NCI-H526 treated with DMSO at 0.1 percent for 48 hours (cell line): ENCODE measurements around the gene MYO16.
"Not testable (repeated sequence)": the region's sequence is repeated elsewhere in the genome, so short reads cannot be mapped to it uniquely, and the experiment has no call there.

Experiments used
- DNase-seq: peaks from one replicate; lab custom pipeline; 2025; lab: John Stamatoyannopoulos, UW

Gene MYO16

GRCh38 chr13:108895220-108895704 is 265.9 kb downstream of the MYO16 start:
- DNase-seq: peak; percentile 32

DNA sequence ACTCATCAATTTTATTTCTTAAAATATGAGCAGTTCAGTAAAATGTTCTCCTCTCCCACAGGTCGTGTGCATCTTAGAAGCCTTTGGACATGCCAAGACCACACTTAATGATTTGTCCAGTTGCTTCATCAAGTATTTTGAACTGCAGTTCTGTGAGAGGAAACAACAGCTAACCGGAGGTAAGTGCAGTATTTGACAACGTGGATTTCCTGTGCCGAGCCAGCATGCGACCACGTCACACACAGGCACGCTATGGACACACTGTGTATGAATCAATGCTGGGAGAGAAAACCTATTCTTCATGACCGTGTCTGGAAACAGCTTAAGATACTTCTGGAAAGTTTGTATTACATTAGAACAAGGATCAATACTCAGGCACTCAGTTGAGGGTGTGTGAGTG is 268.5 kb downstream of the MYO16 start:
- no peak for DNase-seq

DNA sequence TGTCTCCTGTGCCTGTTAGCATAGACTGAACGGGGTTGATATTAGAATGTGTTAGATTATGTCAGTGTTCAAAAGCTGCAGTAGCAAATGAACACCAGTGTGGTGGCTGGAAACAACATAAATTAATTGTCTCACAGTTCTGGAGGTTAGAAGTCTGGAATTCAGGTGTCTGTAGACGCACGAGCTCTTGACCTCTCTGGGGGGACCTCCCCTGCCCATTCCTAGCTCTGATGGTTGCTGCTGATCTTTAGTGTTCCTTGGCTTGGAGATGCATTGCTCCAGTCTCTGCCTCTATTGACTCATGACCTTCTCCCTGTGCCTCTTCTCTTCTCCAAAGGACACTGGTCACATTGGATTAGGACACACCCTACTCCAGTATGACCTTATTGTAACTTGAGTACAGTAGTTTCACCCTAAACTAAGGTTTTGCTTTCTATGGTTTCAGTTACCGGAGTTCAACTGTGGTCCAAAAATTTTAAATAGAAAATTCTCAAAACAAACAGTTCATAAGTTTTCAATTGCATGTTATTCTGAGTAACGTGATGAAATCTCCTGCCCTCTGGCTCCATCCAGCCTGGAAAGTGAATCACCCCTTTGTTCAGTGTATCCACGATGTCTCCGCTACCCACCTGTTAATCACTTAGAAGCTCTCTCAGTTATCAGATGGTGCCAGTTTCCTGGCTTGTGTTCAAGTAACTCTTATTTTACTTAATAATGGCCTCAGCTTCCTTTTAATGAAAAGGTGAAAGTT is 273.2 kb downstream of the MYO16 start:
- DNase-seq: no peak

GRCh38 chr13:108903613-108904012 is 274.2 kb downstream of the MYO16 start:
- DNase-seq: no peak

- no peak for DNase-seq
Measured at GRCh38 chr13:108911807-108912206, 282.4 kb downstream of the MYO16 start.

- not testable (repeated sequence) for DNase-seq
Measured at GRCh38 chr13:108913731-108914130, 284.3 kb downstream of the MYO16 start.

- DNase-seq: no peak
Measured at GRCh38 chr13:108915095-108915633, 285.8 kb downstream of the MYO16 start.

DNA sequence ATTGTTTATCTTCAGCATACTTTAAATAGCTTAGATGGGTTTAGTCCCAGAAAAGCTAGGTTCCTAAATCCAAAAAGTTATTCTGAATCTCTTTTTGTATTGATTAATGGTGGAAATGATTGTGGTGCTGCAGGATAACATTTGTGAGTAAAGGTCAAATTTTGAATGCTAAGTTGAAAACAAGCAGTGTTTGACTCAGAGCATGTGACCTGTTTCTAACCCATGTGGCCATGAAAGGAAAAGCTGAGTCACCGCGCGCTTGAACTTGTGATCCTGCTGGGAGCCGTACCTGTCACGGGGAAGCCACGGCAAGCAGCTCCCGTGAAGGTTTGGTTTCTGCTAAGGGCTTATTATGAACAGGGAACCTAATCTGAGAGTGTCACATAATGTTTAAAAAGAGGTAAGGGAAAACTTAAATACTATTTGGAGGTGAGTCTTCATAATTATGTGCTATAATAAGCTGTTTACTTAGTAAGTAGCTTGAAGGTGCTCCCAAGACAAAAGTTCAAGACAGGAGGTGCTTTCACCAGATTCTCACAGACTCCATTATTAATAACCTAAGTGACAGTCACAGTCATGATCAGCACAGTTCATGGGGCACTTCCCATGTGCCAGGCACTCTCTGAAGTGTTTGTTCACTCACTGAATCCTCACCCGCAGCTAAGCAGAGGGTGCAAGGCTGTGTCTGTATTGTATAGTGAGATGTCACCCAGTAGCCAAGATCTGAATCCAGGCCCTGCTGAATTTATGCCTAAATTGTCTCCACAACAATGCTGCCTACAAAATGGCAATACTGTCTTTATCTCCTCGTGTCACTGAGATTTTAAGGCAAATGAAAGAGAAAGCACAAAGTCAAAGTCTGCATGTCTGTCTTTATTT is 286.5 kb downstream of the MYO16 start:
- DNase-seq: no peak

DNA sequence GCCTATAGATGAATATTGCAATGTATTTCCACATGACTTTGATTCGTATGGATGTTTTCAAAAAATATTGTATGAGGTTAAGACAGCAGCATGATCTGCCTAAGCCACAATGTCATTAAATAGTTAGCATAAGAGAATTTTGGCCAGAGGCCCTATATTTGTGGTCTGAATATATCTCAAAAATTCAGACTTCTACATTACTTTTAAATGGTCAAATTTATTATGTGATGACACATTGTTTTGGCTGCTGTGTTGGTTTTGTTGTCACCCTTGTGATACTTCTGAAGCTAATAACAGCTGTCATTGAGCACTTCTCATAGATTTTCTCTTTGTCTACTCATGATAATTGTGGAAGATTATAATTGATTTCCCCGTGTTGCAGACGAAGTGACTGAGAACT is 288.2 kb downstream of the MYO16 start:
- no peak for DNase-seq

DNA sequence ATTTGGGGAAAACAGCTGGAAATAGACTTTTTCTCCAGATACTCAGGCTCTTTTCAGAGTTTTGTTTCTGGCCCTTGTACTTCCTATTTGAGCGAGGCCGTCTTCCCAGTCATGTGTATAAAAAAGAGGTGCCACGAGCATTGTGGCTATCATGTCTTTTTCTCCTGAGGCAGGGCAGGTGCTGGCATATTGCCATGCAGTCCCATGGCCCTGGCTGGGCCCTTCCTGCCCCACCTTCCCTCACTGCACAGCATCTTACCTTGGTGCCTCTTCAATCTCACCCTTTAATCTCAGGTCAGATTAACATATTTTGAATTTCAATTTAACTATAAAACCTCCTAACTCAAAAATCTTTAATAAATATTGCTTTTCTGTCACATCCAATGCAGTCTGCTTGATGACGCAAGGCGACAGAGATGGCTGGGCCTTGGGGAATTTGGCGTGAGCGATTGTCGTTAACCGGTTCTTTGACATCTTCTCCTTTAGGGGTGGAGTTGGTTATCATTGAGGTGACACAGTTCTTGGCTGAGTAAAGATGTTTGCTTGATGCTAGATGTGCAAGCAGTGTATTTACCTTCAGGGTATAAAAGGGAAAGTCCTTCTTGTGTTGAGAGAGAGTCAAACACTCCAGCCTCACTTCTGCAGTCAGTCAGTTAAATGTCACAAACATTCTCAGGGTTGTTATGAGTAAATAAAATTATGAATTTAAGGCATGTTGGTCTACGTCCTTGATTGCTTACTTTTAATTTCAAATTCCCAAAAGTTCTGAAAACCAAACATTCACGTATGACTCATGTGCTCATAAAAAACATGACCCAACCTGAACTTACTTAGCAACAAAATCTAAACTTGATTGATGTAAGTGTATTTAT is 289.9 kb downstream of the MYO16 start:
- DNase-seq: no peak

GRCh38 chr13:108920137-108920536 is 290.7 kb downstream of the MYO16 start:
- DNase-seq: no peak

DNA sequence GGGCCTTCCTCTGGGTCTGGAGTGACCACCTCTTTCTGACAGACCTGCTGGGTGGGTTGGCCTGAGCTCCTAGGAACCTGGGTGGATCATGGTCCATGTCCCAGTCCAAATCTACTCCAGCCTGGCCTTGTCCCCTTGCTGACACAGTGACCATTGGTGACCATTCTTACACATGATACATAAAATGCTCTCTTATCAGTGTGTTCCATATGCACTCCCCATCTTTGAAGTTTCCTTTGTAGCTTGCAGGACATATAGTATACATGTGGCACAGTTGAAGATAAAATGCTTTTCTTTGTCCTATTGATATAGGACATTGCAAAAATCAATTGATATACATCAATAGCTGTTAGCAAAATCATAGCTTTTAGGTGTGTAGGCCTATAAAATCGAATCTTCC is 291.8 kb downstream of the MYO16 start:
- no peak for DNase-seq

DNA sequence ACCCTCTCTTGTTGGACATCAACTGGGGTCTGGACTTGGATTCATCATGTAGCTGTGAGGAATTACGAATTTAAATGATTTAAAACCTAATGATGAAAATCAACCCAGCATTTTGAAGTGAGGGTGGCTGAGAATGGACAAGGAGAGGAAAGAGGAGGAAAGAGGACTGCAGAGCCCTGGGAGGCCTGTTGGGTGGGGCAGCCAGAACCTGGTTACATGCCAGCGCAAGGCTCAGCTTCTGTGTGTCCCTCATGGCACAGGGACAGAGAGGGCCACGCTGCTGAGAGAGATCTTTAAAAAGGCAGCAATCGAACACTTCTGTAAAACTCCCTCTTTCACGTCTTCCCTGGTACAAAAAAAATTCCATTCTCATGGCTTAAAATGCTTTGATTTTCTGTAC is 292.7 kb downstream of the MYO16 start:
- no peak for DNase-seq

- DNase-seq: no peak
Measured at GRCh38 chr13:108923386-108924047, 294.1 kb downstream of the MYO16 start.

GRCh38 chr13:108924134-108924533 is 294.7 kb downstream of the MYO16 start:
- DNase-seq: no peak

- no peak for DNase-seq
Measured at GRCh38 chr13:108924541-108924940, 295.1 kb downstream of the MYO16 start.

GRCh38 chr13:108925070-108925469 is 295.7 kb downstream of the MYO16 start:
- DNase-seq: no peak

DNA sequence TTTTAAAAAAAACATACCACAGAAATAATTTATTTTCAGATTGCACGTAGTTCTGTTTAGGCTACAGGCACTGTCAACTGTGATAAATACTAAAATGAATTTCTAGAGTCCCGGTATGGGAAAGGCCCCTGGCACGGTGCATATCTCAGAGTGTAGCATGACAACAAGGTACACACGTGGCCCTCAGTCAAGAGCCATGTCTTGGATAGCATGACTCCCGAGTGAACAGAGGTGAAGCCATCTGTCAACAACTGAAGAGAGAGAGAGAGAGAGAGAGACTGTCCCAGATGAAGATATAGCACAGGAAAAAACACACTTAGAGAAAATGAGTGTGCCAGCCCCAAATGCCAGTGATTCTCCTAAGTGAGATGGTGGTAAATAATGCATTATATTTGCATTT is 297.5 kb downstream of the MYO16 start:
- DNase-seq: no peak

- DNase-seq: no peak
Measured at GRCh38 chr13:108927615-108928014, 298.2 kb downstream of the MYO16 start.

- DNase-seq: no peak
Measured at GRCh38 chr13:108929532-108930206, 300.3 kb downstream of the MYO16 start.

- no peak for DNase-seq
Measured at GRCh38 chr13:108932196-108932595, 302.8 kb downstream of the MYO16 start.
